Measurements from ENCODE around the gene SEC23B.

Gene SEC23B

DNA sequence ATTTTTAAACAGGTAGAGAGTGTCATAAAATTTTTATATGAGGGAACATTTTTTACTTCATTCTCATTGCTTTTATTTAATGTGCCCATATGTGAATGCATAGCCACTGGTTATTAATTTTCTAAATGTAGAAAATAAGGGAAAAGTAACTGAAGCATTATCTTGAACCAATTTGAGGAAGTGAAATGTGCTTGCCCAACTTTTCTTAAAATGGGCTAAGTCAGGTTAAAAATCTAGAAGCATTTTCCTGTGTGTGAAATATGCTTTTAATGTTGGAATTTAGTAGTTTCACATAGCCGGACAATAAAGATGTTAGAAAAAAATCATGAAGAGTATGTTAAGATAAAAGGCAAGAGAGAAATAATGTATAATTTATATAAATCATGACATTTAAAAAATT, 3.8 kb downstream of the SEC23B start:
- no peak for TF ChIP-seq CREB1 (IDR thresholded peaks at IDR 0.05; ENCODE audit: low read depth)
- TF ChIP-seq, protein P1, sequence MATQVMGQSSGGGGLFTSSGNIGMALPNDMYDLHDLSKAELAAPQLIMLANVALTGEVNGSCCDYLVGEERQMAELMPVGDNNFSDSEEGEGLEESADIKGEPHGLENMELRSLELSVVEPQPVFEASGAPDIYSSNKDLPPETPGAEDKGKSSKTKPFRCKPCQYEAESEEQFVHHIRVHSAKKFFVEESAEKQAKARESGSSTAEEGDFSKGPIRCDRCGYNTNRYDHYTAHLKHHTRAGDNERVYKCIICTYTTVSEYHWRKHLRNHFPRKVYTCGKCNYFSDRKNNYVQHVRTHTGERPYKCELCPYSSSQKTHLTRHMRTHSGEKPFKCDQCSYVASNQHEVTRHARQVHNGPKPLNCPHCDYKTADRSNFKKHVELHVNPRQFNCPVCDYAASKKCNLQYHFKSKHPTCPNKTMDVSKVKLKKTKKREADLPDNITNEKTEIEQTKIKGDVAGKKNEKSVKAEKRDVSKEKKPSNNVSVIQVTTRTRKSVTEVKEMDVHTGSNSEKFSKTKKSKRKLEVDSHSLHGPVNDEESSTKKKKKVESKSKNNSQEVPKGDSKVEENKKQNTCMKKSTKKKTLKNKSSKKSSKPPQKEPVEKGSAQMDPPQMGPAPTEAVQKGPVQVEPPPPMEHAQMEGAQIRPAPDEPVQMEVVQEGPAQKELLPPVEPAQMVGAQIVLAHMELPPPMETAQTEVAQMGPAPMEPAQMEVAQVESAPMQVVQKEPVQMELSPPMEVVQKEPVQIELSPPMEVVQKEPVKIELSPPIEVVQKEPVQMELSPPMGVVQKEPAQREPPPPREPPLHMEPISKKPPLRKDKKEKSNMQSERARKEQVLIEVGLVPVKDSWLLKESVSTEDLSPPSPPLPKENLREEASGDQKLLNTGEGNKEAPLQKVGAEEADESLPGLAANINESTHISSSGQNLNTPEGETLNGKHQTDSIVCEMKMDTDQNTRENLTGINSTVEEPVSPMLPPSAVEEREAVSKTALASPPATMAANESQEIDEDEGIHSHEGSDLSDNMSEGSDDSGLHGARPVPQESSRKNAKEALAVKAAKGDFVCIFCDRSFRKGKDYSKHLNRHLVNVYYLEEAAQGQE (IDR thresholded peaks at IDR 0.05; ENCODE audit: low read depth): no peak
- TF ChIP-seq CEBPB (IDR thresholded peaks at IDR 0.05): no peak
- no peak for TF ChIP-seq FOXM1 (IDR thresholded peaks at IDR 0.05; ENCODE audit: borderline replicate concordance, low read depth)
- TF ChIP-seq EGR1 (IDR thresholded peaks at IDR 0.05): no peak
- no peak for TF ChIP-seq TAF1 (IDR thresholded peaks at IDR 0.05; ENCODE audit: low read depth)
- TF ChIP-seq TEAD4 (IDR thresholded peaks at IDR 0.05): no peak
- TF ChIP-seq ZBTB7A (IDR thresholded peaks at IDR 0.05; ENCODE audit: low read depth): no peak
- TF ChIP-seq, protein P2, sequence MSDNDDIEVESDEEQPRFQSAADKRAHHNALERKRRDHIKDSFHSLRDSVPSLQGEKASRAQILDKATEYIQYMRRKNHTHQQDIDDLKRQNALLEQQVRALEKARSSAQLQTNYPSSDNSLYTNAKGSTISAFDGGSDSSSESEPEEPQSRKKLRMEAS (IDR thresholded peaks at IDR 0.05): no peak
- no peak for TF ChIP-seq YY1 (IDR thresholded peaks at IDR 0.05; ENCODE audit: low read depth)
- TF ChIP-seq, protein P3, sequence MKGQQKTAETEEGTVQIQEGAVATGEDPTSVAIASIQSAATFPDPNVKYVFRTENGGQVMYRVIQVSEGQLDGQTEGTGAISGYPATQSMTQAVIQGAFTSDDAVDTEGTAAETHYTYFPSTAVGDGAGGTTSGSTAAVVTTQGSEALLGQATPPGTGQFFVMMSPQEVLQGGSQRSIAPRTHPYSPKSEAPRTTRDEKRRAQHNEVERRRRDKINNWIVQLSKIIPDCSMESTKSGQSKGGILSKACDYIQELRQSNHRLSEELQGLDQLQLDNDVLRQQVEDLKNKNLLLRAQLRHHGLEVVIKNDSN (IDR thresholded peaks at IDR 0.05): no peak
- TF ChIP-seq EP300 (IDR thresholded peaks at IDR 0.05; ENCODE audit: borderline replicate concordance): no peak
- TF ChIP-seq NFIC (IDR thresholded peaks at IDR 0.05): no peak
- TF ChIP-seq TCF12 (IDR thresholded peaks at IDR 0.05; ENCODE audit: low read depth): no peak
- no peak for TF ChIP-seq RAD21 (IDR thresholded peaks at IDR 0.05; ENCODE audit: low read depth)

DNA sequence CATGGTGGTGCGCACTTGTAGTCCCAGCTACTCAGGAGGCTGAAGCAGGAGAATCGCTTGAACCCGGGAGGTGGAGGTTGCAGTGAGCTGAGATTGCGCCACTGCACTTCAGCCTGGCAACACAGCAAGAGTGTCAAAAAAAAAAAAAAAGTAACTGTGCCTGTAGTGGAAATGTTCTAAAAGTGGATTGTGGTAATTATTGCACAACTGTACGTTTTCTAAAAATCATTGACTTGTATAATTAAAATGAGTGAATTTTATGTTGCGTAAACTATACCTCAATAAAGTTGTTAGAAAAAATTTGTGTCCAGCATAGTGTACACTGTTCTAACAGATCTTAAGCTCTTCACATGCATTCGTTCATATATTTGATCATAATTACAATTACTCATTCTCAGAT, 5.5 kb downstream of the SEC23B start:
- TF ChIP-seq TAF1 (IDR thresholded peaks at IDR 0.05; ENCODE audit: low read depth) (no peak), CREB1 (IDR thresholded peaks at IDR 0.05; ENCODE audit: low read depth) (no peak), NFIC (IDR thresholded peaks at IDR 0.05) (no peak)
- TF ChIP-seq, protein P3 (IDR thresholded peaks at IDR 0.05): no peak
- TF ChIP-seq, protein P2 (IDR thresholded peaks at IDR 0.05): no peak

DNA sequence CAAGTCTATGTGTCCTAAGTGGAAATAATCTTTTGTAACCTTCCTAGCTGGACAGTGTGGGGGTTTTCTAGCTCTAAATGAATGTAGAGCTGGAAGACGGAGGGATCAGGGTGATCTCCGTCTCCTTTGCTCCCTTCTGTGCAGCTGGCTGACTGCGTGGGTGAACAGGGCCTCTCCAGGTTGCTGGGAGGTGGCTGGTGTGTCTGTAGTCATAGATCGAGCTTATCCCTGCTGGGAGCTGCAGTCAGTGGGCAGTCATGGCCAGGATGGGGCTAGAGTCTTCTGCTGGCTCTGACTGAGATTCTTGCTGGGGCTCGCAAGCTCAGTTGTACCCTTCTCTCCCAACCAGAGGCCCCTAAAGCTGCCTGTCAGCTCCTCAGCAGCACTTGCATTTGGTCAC, 6.4 kb downstream of the SEC23B start:
- TF ChIP-seq CEBPB (IDR thresholded peaks at IDR 0.05) (no peak), ZBTB7A (IDR thresholded peaks at IDR 0.05; ENCODE audit: low read depth) (no peak)

DNA sequence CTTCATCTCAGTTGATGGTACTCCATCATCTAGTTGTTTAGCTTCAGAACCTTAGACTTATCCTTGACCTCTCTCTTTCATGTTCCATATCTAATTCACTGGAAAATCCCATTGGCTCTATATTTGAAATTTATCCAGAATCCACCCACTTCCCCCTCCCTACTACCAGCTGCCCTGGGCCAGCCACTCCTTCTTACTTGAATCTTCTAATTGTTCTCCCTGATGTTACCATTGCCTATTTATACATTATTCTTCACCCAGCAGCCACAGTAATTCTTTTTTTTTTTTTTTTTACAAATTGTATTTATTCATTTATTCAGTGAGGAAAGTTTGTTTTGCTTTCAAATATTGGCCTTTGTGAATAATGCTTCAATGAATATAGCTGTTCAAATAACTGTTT, 8.2 kb downstream of the SEC23B start:
- TF ChIP-seq, protein P2 (IDR thresholded peaks at IDR 0.05): no peak
- TF ChIP-seq FOXM1 (IDR thresholded peaks at IDR 0.05; ENCODE audit: borderline replicate concordance, low read depth): no peak
- TF ChIP-seq, protein P3 (IDR thresholded peaks at IDR 0.05): no peak

DNA sequence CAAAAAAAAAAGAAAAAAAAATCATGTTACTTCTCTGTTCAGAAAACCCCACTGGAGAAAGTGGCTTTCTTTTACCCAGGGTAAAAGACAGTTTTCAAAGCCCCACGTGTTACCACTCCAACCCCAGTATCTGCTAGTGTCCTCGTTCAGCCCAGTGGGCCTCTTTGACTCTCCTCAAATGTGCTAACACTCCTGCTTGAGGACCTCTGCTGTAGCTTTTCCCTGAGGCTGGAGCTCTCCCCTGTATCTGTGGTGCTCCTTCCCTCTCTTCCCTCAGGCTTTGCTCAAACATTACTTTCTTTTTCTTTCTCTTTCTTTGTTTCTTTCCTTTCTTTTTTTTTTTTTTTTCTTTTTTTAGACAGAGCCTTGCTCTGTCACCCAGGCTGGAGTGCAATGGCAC, 15.3 kb downstream of the SEC23B start:
- TF ChIP-seq TEAD4 (IDR thresholded peaks at IDR 0.05): no peak
- no peak for TF ChIP-seq FOXM1 (IDR thresholded peaks at IDR 0.05; ENCODE audit: borderline replicate concordance, low read depth)
- TF ChIP-seq CEBPB (IDR thresholded peaks at IDR 0.05): no peak
- TF ChIP-seq, protein P3 (IDR thresholded peaks at IDR 0.05): no peak

DNA sequence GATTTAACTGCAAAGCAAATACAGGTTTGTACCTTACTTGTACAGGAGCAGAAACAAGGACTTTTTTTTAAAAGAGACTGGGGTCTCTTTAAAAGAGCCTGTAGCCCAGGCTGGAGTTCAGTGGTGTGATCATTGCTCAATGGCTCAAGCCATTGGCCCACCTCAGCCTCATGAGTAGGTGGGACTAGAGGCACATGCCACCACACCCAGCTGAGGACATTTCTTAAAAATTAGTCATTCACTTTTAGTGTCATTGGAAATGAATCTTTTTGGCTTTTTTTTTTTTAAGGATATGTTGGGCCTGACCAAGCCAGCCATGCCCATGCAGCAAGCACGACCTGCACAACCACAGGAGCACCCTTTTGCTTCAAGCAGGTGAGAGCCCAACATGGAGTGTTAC, 16.9 kb downstream of the SEC23B start:
- no peak for TF ChIP-seq ZBTB7A (IDR thresholded peaks at IDR 0.05; ENCODE audit: low read depth)
- no peak for TF ChIP-seq RAD21 (IDR thresholded peaks at IDR 0.05; ENCODE audit: low read depth)
- no peak for TF ChIP-seq TEAD4 (IDR thresholded peaks at IDR 0.05)
- TF ChIP-seq EP300 (IDR thresholded peaks at IDR 0.05; ENCODE audit: borderline replicate concordance): no peak
- no peak for TF ChIP-seq YY1 (IDR thresholded peaks at IDR 0.05; ENCODE audit: low read depth)
- TF ChIP-seq, protein P1 (IDR thresholded peaks at IDR 0.05; ENCODE audit: low read depth): no peak
- TF ChIP-seq FOXM1 (IDR thresholded peaks at IDR 0.05; ENCODE audit: borderline replicate concordance, low read depth): no peak
- TF ChIP-seq, protein P2 (IDR thresholded peaks at IDR 0.05): no peak
- TF ChIP-seq, protein P3 (IDR thresholded peaks at IDR 0.05): no peak
- TF ChIP-seq TAF1 (IDR thresholded peaks at IDR 0.05; ENCODE audit: low read depth): no peak
- no peak for TF ChIP-seq NFIC (IDR thresholded peaks at IDR 0.05)
- no peak for TF ChIP-seq CREB1 (IDR thresholded peaks at IDR 0.05; ENCODE audit: low read depth)
- no peak for TF ChIP-seq EGR1 (IDR thresholded peaks at IDR 0.05)
- TF ChIP-seq CEBPB (IDR thresholded peaks at IDR 0.05): no peak
- TF ChIP-seq TCF12 (IDR thresholded peaks at IDR 0.05; ENCODE audit: low read depth): no peak

Data from Ishikawa (cell line).